Endothelial cell of umbilical vein (primary cell): ENCODE measurements around the gene ADAMTS19. TPM values are rescaled to one million over a fixed set of nuclear protein-coding genes. Genes with fewer than 3 reads are reported as not detected.

Experiments
- BruUV-seq: library from RNA; stranded (reverse); fragments of 400-500 nt; replicated peaks from 2 replicates; lab custom pipeline; 2021; lab: Mats Ljungman, UMichigan
- CTCF ChIA-PET: fragments of 300-600, 350-600 bp; sonication (Branson Sonifier 250); formaldehyde crosslinking; loops from one replicate; lab custom pipeline; 2021; ENCODE audit warnings: antibody characterized with exemption, inconsistent platforms; lab: Charles Lee
- POLR2A ChIA-PET: fragments of 300-600, 350-600 bp; sonication (Branson Sonifier 250); formaldehyde crosslinking; loops from one replicate; lab custom pipeline; 2021; ENCODE audit warnings: antibody characterized with exemption, inconsistent platforms; lab: Charles Lee
- DNase-seq: peaks from one replicate; pipeline ENCODE4 v3.0.0-alpha.2; 2011; ENCODE audit warnings: low read depth, low spot score
- FAIRE-seq: peaks from 2 replicates; lab custom pipeline; 2011; peaks lifted over from hg19 to GRCh38; lab: Jason Lieb, UNC
- H2AFZ ChIP-seq: 2 replicates; pipeline ENCODE4 v1.6.0; 2012; ENCODE audit warnings: low read depth, low read length, control low read depth, inconsistent platforms
- H3K27ac ChIP-seq: 2 replicates; pipeline ENCODE4 v1.5.1; 2011; ENCODE audit warnings: low read depth, mild to moderate bottlenecking, control low read depth, low read length, moderate library complexity; ENCODE audit not compliant: insufficient read depth
- H3K27me3 ChIP-seq, 2 experiments: 2 replicates each; pipeline versions ENCODE4 v1.6.0 to v1.6.1; 2011; ENCODE audit warnings: low read length in 2 of 2, mixed read lengths in 1 of 2; ENCODE audit not compliant: control insufficient read depth in 2 of 2, insufficient read depth in 2 of 2
- H3K36me3 ChIP-seq, 2 experiments: 2 replicates in 1 of 2; 3 replicates in 1 of 2; pipeline ENCODE4 v1.5.1; 2011; ENCODE audit warnings: low read length in 2 of 2, mild to moderate bottlenecking in 1 of 2, moderate library complexity in 1 of 2; ENCODE audit not compliant: control insufficient read depth in 2 of 2, insufficient read depth in 2 of 2; ENCODE audit errors: extremely low read depth in 1 of 2
- H3K4me1 ChIP-seq: 3 replicates; pipeline ENCODE4 v1.5.1; 2011; ENCODE audit warnings: mild to moderate bottlenecking, low read length; ENCODE audit not compliant: control insufficient read depth, insufficient read depth; ENCODE audit errors: extremely low read depth
- H3K4me2 ChIP-seq: 2 replicates; pipeline ENCODE4 v1.6.1; 2011; ENCODE audit warnings: low read length, control low read depth, mixed read lengths; ENCODE audit not compliant: insufficient read depth
- H3K4me3 ChIP-seq, 3 experiments: fragments of 200-600 bp in 1 of 3; sonication (generic), shearing (Covaris generic) in 1 of 3; replicated peaks in 1 of 3; 2 replicates each; pipeline ENCODE4 v1.5.1; 2011 to 2016; ENCODE audit warnings: control low read depth in 3 of 3, low read length in 3 of 3, mild to moderate bottlenecking in 2 of 3, inconsistent platforms in 1 of 3, low read depth in 1 of 3, moderate library complexity in 1 of 3; ENCODE audit not compliant: insufficient read depth in 1 of 3
- H3K79me2 ChIP-seq: 2 replicates; pipeline ENCODE4 v1.6.0; 2012; ENCODE audit warnings: low read length, inconsistent platforms; ENCODE audit not compliant: control insufficient read depth, insufficient read depth
- H3K9ac ChIP-seq: replicated peaks from 2 replicates; pipeline ENCODE3; 2011; ENCODE audit warnings: low read length, control low read depth; ENCODE audit not compliant: insufficient read depth; ENCODE audit errors: extremely low read depth
- H3K9me1 ChIP-seq: replicated peaks from 3 replicates; pipeline ENCODE4 v1.6.0; 2011; ENCODE audit warnings: mild to moderate bottlenecking, low read length; ENCODE audit not compliant: control insufficient read depth, insufficient read depth; ENCODE audit errors: extremely low read depth
- H3K9me3 ChIP-seq: replicated peaks from 2 replicates; pipeline ENCODE4 v1.5.1; 2012; ENCODE audit warnings: low read length, inconsistent platforms; ENCODE audit not compliant: control insufficient read depth, insufficient read depth
- H4K20me1 ChIP-seq: replicated peaks from 2 replicates; pipeline ENCODE3; 2011; ENCODE audit warnings: mild to moderate bottlenecking, low read length; ENCODE audit not compliant: control insufficient read depth, insufficient read depth; ENCODE audit errors: extremely low read depth
- EZH2 ChIP-seq: IDR thresholded peaks from 2 replicates; pipeline ENCODE4 v1.6.1; 2012; ENCODE audit warnings: borderline replicate concordance, low read depth, mild to moderate bottlenecking, moderate library complexity, low read length, inconsistent platforms; ENCODE audit not compliant: severe bottlenecking
- FOS ChIP-seq: IDR thresholded peaks from 2 replicates; pipeline ENCODE4 v1.6.1; 2011; ENCODE audit warnings: mild to moderate bottlenecking, low read length, moderate library complexity, borderline replicate concordance; ENCODE audit not compliant: insufficient read depth
- GATA2 ChIP-seq: IDR thresholded peaks from 2 replicates; pipeline ENCODE4 v1.7.0; 2011; ENCODE audit warnings: low read depth, mild to moderate bottlenecking, moderate library complexity, mixed read lengths, low read length; ENCODE audit not compliant: insufficient read length, insufficient read depth
- JUN ChIP-seq: IDR thresholded peaks from 2 replicates; pipeline ENCODE4 v1.6.1; 2011; ENCODE audit warnings: borderline replicate concordance, low read depth; ENCODE audit not compliant: insufficient read length, insufficient read depth
- MYC ChIP-seq: IDR thresholded peaks from one replicate; pipeline ENCODE4 v1.6.1; 2011; ENCODE audit warnings: mild to moderate bottlenecking, low read depth, low read length
- POLR2A ChIP-seq: IDR thresholded peaks from 2 replicates; pipeline ENCODE4 v1.6.1; 2012; ENCODE audit warnings: low read depth, mild to moderate bottlenecking, control low read depth, low read length
- POLR2AphosphoS5 ChIP-seq: IDR thresholded peaks from 2 replicates; pipeline ENCODE4 v1.6.1; 2012; ENCODE audit warnings: low read depth, mild to moderate bottlenecking, control low read depth, low read length, moderate library complexity; ENCODE audit not compliant: insufficient read depth
- dilution Hi-C: fragments of 300-500 bp; cut with MboI; formaldehyde crosslinking; loops from one replicate; pipeline ENCODE4 v1.15.0; 2019; ENCODE audit warnings: low sequenced_read_pairs; ENCODE audit not compliant: extremely low pct_ligation_motif_present
- intact Hi-C: fragments of 100-400 bp; cut with micrococcal nuclease; formaldehyde crosslinking; loops from one replicate; pipeline ENCODE4 v1.10.0; 2022
- polyA plus RNA-seq, 4 experiments: library from polyadenylated mRNA; depleted of rRNA in 3 of 4; stranded (reverse) in 3 of 4; unstranded in 1 of 4; fragments of >200 nt; gene quantifications; 2 replicates each; pipeline versions ENCODE4 v1.2.1 to v1.2.3, GENCODE V29; 2011 to 2012; ENCODE audit warnings: missing spikeins in 1 of 4
- total RNA-seq: library from RNA; stranded (reverse); gene quantifications from 2 replicates; pipeline ENCODE4 v1.2.3, GENCODE V29; 2021
- TF ChIP-seq, protein P1 (sequence below): IDR thresholded peaks from 2 replicates; pipeline ENCODE4 v1.6.1; 2011; ENCODE audit not compliant: insufficient read depth, insufficient read length
- TF ChIP-seq, protein P2 (sequence below), 2 donors: IDR thresholded peaks; 1 replicate in 1 of 2; 2 replicates in 1 of 2; pipeline ENCODE4 v1.5.1; 2011; ENCODE audit warnings: low read length in 2 of 2, mild to moderate bottlenecking in 2 of 2, moderate library complexity in 2 of 2, control low read depth in 1 of 2, inconsistent platforms in 1 of 2, low read depth in 1 of 2; ENCODE audit not compliant: insufficient read depth in 1 of 2; ENCODE audit errors: extremely low read depth in 1 of 2

Gene ADAMTS19
- total and polyA plus RNA-seq, 2 donors (not counting 3 experiments of a cell fraction or from before 2014, with no cell fraction given) = not detected

DNA sequence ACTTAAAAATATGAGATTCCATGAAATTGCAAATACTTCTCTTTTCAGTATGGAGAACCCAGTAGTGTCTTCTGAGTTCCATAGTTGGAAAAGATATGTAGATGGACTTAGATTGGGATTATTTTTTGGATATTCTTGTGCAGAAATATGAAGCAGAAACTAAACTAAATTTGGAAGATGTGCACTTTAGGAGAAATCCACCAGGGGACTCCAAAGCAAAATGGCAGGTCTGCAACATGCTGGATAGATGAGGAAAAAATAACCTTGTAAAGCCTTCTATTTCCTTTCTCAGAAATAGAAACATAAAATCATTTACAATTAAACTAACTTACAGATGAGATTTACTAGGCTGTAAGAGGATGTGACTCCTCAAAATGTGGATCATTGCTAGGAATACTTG is 238.6 kb downstream of the ADAMTS19 start:
- POLR2A ChIA-PET = no interaction called here
- H3K9me3 ChIP-seq = no peaks in the 10 kb centered on the region
- CTCF ChIA-PET = no interaction called here
- no peaks in the 10 kb centered on the region for H3K36me3 ChIP-seq
- no peaks in the 10 kb centered on the region for H4K20me1 ChIP-seq
- H3K27me3 ChIP-seq = no peaks in the 10 kb centered on the region
- H3K9ac ChIP-seq = no peak overlapping the region
- H3K9me1 ChIP-seq = no peaks in the 10 kb centered on the region
- BruUV-seq = no TSS peak
- dilution Hi-C loops = no loop called here
- TF ChIP-seq MYC (no peak), POLR2AphosphoS5 (no peak), JUN (no peak), EZH2 (no peak)
- no peak overlapping the region for H2AFZ ChIP-seq
- H3K4me3 ChIP-seq = no peak overlapping the region
- DNase-seq (no peak), FAIRE-seq (no peak)
- no peaks in the 10 kb centered on the region for H3K4me1 ChIP-seq
- H3K4me2 ChIP-seq = no peak overlapping the region
- H3K79me2 ChIP-seq = no peaks in the 10 kb centered on the region
- H3K27ac ChIP-seq = no peak overlapping the region
- intact Hi-C loops = no loop called here

DNA sequence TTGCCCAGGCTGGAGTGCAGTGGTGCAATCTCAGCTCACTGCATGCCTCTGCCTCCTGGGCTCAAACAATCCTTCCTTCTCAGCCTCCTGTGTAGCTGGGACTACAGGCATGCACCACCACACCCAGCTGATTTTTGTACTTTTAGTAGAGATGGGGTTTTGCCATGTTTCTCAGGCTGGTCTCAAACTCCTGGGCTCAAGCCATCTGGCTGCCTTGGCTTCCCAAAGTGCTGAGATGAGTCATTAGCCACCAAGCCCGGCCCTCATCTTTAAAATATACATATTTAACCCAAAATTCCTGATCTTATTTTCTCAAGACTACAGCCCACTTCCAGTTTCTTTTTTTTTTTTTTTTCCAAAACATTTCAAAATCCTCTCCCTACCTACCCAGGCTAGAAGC is 256.1 kb downstream of the ADAMTS19 start:
- no peaks in the 10 kb centered on the region for H3K9me1 ChIP-seq
- CTCF ChIA-PET = no interaction called here
- H3K79me2 ChIP-seq = no peaks in the 10 kb centered on the region
- H3K27me3 ChIP-seq = no peaks in the 10 kb centered on the region
- no peaks in the 10 kb centered on the region for H3K36me3 ChIP-seq
- H3K4me3 ChIP-seq = no peak overlapping the region
- BruUV-seq = no TSS peak
- DNase-seq = no peak
- no peaks in the 10 kb centered on the region for H3K9me3 ChIP-seq
- H2AFZ ChIP-seq = no peak overlapping the region
- H4K20me1 ChIP-seq = no peaks in the 10 kb centered on the region
- H3K4me2 ChIP-seq = no peak overlapping the region
- H3K27ac ChIP-seq = no peak overlapping the region
- dilution Hi-C loops (no loop called here), intact Hi-C loops (no loop called here)
- H3K9ac ChIP-seq = no peak overlapping the region
- no peak for FAIRE-seq
- H3K4me1 ChIP-seq = no peaks in the 10 kb centered on the region
- POLR2A ChIA-PET = no interaction called here
- TF ChIP-seq FOS (no peak), EZH2 (no peak), POLR2AphosphoS5 (no peak), GATA2 (no peak), JUN (no peak), POLR2A (no peak), MYC (no peak)
- TF ChIP-seq, protein P1, sequence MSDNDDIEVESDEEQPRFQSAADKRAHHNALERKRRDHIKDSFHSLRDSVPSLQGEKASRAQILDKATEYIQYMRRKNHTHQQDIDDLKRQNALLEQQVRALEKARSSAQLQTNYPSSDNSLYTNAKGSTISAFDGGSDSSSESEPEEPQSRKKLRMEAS = no peak
- TF ChIP-seq, protein P2, sequence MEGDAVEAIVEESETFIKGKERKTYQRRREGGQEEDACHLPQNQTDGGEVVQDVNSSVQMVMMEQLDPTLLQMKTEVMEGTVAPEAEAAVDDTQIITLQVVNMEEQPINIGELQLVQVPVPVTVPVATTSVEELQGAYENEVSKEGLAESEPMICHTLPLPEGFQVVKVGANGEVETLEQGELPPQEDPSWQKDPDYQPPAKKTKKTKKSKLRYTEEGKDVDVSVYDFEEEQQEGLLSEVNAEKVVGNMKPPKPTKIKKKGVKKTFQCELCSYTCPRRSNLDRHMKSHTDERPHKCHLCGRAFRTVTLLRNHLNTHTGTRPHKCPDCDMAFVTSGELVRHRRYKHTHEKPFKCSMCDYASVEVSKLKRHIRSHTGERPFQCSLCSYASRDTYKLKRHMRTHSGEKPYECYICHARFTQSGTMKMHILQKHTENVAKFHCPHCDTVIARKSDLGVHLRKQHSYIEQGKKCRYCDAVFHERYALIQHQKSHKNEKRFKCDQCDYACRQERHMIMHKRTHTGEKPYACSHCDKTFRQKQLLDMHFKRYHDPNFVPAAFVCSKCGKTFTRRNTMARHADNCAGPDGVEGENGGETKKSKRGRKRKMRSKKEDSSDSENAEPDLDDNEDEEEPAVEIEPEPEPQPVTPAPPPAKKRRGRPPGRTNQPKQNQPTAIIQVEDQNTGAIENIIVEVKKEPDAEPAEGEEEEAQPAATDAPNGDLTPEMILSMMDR (IDR thresholded peaks at IDR 0.05; ENCODE audit: extremely low read depth in 1 of 2, insufficient read depth in 1 of 2, low read depth in 1 of 2, low read length in 2 of 2) = no peak
